SK-N-SH (cell line): ENCODE measurements around the gene HTN3.

Source experiments
- CHD2 ChIP-seq: fragments of 150-350 bp; IDR thresholded peaks from 2 replicates; pipeline ENCODE4 v1.6.1; 2018; ENCODE audit warnings: low read length; ENCODE audit not compliant: partially characterized antibody
- CTCF ChIP-seq: fragments of 200-600 bp; sonication (generic); IDR thresholded peaks from 2 replicates; pipeline ENCODE4 v1.6.1; 2017; ENCODE audit warnings: antibody characterized with exemption, mild to moderate bottlenecking, moderate library complexity
- FOXM1 ChIP-seq: IDR thresholded peaks from 2 replicates; pipeline ENCODE4 v1.4.0; 2012; ENCODE audit warnings: low read depth, mild to moderate bottlenecking
- GABPA ChIP-seq: IDR thresholded peaks from 2 replicates; pipeline ENCODE4 v1.4.0; 2012; ENCODE audit warnings: low read depth, mild to moderate bottlenecking
- GATA2 ChIP-seq: sonication (generic); formaldehyde crosslinking; IDR thresholded peaks from 2 replicates; pipeline ENCODE4 v1.5.0; 2020; ENCODE audit warnings: mild to moderate bottlenecking, missing genetic modification reagents
- MAX ChIP-seq: IDR thresholded peaks from 2 replicates; pipeline ENCODE4 v1.4.0; 2012; ENCODE audit warnings: low read depth
- POLR2AphosphoS5 ChIP-seq: IDR thresholded peaks from 2 replicates; pipeline ENCODE4 v1.6.1; 2012; ENCODE audit warnings: low read depth, low read length
- ZBTB33 ChIP-seq: IDR thresholded peaks from 2 replicates; pipeline ENCODE4 v1.4.0; 2012; ENCODE audit warnings: low read depth, borderline replicate concordance

- TF ChIP-seq MAX: no peak
- TF ChIP-seq CTCF: no peak
- TF ChIP-seq CHD2: no peak
- TF ChIP-seq POLR2AphosphoS5: no peak
- no peak for TF ChIP-seq GATA2 (CRISPR knock-in tag)
- no peak for TF ChIP-seq FOXM1
- TF ChIP-seq GABPA: no peak
- TF ChIP-seq ZBTB33: no peak
Measured at GRCh38 chr4:69999420-69999819, 28.8 kb upstream of the HTN3 start.
